Activated CD8-positive, alpha-beta memory T cell treated with anti-CD3 and anti-CD28 coated beads, Interleukin-2, amount 50 U/mL, for 24 hours (primary cell): ENCODE measurements around the gene TMEM132D.

Experiments used
- DNase-seq: peaks from one replicate; pipeline ENCODE4 v3.0.0-alpha.2; 2020; ENCODE audit errors: extremely low read depth

The TMEM132D gene

DNA sequence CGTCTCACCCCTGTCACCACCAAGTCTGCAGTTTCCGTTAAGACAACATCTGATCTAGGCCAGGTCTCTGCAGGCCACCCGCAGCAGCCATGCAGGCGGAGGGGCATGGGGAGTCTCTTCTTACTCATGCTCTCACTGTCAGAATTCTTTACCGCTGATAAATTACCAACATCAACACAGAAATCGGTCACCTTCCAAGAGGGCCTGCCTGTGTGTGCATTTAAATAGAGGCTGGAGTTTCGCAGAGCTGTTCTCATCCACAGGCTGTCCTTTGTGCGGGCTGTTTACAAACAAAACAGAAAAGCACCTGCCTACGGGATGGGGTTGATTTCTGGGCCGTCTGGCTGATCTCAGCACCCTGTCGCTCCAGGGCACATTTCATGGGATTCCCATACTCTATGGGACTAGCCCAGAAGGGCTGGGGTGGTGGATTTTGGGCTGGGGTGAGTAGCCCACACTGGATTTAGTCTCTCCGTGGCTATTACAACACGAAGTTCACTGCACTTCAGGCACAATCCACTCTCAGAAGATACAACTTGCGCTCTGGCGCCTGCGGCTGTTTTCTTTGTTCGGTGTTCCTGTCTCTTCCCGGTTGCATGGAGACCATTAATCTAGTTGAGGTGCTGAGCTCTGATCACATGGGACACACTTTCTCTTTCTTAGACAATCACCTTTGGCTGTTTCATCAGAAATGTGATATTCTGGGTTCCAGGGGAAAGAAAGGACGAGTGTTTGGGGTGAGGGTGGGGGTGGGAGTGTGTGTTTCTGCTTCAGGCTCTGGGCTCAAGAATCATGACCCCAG, 719.5 kb downstream of the TMEM132D start:
- no peak for DNase-seq

DNA sequence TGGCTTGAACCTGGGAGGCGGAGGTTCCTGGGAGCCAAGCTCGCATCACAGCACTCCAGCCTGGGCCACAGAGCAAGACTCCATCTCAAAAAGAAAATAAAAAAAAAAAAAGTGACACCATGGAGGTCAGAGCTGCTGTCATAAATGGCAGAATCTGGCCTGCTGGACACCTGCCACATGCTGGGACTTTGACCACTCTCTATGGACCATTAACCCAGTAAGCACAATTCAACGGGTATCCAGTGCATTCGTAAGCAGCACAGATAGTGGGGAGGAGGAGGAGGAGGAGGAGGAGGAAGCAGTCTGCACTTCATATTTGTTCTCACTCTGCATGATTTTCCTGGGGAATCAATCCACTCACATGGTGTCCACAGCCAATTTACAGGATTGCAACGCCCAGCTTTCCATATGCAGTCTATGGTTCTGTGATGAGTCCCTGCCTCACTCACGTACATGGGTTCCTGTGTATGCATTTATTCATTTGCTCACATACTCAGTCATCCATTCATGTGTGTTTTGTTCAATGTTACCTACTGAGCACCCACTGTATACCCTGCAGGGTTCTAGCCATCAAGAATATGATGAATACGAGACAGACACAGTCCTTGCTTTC, 723.8 kb downstream of the TMEM132D start:
- DNase-seq: no peak

DNA sequence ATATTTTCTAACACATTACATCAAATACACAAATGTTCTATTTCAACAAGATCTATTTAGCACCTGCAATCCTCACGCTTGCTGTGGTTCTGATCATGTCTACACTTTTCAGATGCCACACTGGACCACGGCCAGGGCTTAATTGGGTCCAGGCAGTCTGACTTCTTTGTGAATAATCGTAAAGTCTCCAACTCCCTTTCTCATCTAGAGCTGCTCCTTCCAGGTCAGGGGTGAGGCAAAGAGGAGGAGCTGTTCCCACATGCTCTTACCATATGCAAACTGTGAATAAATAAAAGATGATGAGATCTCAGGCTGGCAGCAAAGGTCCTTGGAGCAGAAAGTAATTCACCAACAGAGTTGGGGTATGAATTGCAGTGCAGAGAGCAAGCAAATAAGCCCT, 733.9 kb downstream of the TMEM132D start:
- no peak for DNase-seq

DNA sequence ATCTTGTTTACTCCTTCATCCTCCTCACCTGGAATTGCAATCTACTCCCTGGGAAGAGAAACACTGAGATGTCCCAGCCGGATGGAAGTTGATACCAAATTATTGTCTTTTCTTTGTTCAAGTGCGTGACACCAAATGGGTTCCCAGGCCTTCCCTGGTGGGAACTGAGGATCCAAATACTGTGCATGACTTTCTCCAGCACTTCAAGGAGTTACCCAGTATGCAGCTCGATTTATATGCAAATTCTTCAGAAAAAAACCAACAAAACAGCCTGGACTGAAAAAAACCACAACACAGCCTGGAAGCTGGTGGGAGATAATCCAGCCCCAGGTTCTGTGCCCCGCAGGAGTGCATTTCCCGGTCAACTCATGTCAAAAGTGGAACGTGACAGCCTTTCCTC, 740.0 kb downstream of the TMEM132D start:
- no peak for DNase-seq

DNA sequence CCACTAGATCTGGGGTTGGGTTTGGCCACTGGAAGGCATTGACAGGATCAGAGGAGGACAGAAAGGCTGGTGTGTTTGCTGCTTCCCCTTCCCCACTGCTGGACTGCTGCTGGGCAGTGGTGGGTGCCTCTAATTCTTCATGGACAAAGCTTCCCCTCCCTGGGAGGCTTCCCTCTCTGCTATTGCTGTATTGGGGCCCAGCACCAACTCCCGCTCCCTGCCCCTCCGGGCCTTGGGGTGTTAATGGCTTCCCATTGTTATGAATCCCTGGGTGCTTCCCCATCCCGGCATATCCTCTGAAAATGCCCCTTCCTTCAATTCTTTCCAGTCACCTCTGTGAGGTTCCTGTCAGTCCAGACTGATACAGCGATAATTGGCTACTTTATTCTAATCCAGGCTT, 740.4 kb downstream of the TMEM132D start:
- DNase-seq: no peak

DNA sequence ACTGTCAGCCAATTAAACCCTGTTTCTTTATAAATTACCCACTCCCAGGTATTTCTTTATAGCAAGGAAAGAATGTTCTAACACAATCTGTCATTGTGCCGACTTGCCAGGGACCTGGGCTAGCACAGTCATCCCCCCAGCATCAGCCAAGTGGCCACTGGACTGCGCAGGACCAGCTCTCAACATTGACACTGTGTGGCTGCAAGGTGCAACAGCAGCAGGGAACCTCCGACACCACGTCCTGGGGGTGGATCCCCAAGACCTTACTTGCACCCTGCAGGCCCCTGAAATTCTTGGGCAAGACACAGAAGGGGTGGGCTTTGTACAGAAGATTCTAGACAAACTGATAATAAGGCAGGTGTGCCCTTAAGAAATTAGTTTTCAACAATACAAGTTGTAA, 741.0 kb downstream of the TMEM132D start:
- no peak for DNase-seq

DNA sequence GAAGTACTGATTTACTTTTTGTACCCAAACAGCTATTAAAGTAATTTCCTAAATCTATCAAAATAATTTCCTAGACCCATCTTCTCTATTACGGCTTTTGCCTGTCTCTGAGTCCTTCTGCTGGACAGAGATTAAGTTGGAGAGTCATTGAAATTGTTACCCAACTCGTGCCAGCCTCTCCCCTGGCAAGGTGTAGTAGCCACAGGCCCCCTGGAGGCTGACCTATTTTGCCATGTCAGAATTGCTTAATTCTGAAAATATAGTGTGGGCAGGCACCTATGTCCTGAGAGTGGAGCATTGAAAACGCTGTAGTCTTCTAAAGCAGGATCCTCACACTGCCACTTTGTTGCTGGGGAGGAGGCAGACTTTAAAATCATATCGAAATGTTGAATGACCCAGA, 742.3 kb downstream of the TMEM132D start:
- no peak for DNase-seq

DNA sequence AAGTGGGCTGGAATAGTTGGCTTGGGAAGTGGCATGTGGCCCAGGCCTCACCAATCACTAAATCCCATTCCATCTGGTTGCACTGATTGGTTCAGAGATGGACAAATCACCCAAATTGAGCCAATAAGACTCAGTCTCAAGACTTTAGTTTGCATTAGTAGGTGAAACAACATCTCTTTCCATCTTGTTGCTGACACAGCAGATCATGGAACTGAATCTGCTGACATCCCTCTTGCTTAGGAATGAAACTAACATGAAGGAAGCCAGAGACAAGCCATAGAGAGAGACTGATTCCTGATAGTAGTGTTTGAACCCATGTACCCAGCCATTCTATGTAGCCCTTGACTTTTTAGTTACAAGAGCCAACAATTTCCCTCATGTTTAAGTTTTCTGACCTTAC, 743.5 kb downstream of the TMEM132D start:
- DNase-seq: no peak

DNA sequence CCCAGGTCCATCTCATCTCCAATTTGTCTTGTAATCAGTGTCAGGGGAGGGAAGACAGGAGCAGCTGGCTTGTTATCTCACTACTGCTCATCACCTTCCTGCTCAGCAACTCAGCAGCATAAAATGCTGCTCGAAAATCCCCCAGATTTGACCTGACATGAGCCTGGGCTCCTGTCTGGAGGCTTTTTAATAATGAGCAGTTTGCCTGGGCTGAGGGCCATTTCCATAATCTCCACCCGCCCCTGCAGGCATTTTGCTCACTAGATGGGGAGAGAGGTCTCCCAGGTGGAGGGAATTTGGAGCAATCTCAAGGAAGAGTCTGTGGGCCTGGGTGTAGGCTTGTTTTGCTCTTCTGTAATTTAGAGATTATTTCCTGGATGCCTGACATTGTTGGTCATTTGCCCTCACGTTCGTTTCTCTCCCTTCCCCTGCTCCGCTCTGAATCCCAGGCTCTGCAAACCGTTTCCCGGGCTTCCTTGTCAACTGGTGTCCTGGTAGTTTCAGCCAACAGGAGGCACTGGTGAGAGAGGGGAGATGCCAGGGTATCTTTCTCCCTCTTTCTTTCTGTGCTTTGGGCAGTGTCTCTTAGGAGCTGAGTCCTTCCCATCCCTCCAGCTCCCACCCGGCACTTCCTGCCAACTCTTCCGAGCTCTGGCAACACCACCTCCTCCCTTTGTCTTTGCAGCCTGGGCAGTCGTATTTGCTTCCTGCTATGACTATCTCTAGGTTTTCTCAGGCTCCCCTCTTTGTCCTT, 751.3 kb downstream of the TMEM132D start:
- no peak for DNase-seq

DNA sequence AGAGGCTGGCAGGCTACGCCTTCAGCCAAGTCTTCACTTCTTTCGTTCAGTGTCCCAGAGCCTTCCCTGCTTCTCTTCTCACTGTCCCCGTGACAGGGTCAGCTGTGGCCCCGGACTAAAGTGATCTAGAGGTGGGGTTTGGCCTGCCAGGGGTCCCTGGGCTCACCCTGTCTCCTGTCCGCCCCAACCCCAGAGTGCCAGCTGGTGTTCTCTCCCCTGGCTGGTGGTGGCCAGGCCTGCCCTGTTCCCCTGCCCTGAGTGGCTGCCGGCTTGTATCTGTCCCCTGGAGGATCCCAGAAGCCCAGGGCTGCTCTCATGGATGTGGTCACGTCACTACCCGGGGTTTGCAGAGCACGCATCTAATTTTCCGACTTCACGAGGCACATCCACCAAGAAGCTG, 753.1 kb downstream of the TMEM132D start:
- DNase-seq: no peak

DNA sequence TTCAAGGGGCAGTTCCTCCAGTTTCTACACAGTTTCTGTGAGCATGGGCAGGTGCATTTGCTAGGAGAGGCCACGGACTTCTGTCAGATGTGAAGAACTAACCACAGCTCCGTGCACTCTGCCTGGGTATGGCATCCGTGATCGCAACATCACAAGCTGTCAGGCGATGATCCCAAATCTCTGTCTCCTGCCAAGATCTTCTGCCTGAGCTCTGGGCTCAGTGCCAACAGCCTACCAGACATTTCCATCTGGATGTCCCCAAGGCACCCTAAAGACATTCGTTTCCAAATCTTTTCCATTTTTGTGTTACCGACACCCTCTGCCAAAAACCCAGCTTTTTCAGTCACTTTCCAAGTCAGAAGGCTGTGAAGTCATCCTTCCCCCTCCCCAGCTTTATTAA, 758.4 kb downstream of the TMEM132D start:
- no peak for DNase-seq

DNA sequence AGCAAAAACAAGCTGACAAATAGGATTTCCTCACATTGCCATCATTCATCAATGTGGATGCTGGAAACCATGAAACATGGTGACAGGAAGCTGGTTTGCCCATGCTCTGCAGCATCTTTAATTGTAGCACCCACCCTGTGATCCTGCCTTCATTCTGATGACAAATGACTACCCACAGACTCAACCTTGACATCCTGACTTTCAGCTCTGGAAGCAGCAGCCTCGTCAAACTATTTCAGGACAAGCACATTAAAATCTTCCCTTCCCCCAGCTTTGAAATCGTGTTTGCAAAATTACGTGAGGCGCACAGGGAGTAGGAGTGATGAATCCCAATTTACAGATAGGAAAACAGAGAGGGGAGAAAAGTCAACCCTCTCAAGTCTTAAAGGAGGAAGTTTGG, 765.0 kb downstream of the TMEM132D start:
- no peak for DNase-seq

DNA sequence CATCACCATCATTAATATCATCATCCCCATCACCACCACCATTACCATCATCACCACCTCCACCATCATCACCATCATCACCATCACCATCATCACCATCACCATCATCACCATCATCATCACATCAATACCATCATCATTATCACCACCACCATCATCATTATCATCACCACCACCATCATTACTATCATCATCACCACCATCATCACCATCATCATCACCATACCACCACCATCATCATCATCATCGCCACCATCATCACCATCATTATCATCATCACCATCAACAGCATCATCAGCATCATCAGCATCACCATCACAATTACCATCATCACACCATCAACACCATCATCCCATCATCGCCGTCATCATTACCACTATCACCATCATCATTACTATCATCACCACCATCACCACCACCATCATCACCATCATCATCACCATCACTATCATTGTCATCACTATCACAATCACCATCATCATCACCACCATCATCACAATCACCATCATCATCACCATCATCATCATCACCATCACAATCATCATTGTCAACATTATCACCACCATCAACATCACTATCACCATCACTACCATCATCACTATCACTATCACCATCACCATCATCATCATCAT, 767.0 kb downstream of the TMEM132D start:
- DNase-seq: no peak

DNA sequence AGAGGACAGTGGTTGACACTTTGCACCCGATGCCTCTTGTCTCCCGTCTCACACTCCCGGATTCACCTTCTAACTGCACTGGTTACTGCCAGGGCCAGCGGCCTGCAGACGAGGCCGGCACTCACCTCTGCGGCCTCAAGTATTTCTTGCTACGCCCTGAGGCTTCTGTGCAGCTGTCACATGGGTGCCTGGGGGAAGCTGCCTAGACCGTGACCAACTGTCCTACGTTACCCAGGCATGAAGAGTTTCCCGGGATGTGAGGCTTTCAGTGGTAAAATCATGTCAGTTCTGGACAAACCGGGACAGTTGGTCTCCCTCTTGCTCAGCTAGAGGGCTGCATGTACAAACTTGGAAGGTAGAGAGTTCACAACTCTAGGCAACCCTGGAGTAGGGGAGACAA, 776.1 kb downstream of the TMEM132D start:
- DNase-seq: no peak

DNA sequence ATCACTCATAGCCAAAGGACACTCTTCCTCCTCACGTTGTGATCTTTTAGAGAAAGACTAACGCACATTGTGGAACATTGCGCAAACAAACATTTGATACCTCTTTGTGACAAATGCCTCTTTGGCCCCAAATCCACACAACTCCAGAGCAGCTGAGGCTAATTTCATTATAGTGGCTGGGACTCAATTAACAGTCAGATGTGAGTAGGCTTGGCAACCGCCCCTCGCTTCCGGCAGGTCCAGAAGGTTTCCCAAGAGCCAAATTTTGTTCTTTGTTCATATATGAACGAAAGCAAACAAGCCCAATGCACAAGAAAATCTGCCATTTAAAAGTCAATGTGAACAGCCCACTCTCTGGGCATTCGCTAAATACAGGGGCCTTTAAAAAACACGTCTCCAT, 776.6 kb downstream of the TMEM132D start:
- no peak for DNase-seq

DNA sequence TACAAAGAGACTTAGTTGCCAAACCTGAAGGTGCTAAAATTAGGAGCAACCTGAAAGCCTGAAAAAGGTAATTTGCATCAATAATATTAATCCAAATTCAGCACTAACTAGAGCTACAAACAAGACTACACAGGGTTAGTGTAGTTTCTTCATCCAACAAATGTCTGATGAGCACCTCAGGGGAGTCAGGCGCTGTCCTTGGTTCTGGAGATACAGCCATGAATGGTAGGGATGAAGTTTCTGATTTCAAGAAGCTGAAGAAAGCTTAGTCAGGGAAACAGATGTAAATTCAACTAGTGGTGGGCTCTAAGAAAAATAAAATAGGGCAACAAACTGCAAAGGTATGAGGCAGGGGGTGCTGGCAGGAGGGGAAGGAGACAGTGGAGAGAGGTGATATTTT, 784.3 kb downstream of the TMEM132D start:
- DNase-seq: no peak

DNA sequence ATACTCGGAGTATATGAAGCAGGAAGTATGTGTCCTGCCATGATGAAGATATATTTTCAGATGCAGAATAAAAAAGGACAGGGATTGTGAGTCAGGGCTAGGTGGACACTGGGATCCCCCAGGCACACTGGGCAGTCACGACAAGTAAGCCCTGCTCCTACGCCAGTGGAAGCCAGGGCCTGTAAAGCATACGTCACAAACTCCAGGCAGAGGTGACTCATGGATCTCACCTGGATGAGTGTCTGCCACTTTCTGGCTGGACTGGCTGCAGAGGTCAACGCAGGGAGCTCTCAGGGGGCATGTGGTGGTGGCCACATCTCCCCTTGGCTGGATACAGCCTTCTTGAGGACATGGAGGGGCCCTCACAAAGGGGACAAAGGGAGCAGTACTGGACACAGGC, 788.3 kb downstream of the TMEM132D start:
- DNase-seq: no peak

DNA sequence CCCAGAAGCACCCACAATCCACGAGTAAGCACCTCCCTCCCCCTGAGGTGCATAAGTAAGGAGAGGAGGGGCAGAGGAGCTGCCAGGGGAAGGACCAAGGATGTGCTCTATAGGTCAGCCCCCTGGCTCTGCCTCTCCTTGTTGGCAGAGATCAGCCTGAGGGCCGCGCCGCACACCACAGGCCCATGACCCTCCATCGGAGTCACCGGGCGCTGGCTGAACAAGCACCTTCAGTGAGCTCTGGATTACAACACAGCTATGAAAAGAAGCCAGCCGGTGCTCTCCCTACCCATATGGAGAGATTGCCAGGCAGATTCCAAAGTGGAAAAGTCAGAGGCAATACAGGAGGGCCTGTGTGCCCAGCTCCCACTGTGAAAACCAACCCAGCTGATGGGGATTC, 793.2 kb downstream of the TMEM132D start:
- no peak for DNase-seq

DNA sequence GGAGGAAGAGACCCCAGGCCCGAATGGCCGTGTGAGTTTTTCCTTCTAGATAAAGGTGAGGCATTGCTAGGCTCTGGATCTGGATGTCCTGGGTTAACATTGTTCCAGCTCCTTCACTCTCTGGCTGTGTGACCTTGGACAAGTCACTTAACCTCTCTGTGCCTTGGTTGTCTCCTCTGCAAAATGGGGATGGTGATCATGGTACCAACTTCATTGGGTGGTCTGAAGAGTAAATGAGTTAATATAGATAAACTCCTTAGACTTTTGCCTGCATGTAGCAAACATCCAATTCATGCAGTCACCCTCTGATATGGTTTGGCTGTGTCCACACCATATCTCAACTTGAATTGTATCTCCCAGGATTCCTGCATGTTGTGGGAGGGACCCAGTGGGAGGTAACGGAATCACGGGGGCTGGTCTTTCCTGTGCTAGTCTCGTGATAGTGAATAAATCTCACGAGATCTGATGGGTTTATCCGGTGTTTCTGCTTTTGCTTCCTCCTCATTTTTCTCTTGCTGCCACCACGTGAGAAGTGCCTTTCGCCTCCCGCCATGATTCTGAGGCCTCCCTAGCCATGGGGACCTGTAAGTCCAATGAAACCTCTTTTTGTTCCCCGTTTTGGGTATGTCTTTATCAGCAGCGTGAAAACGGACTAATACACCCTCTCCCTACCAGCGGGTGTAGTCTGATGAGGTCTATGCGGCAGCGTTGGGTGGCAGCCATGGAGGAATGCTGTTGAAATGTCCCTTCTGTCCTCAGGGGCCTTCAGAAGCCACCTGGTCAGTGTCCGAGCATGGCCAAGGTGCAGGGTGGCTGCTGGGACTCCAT, 794.4 kb downstream of the TMEM132D start:
- no peak for DNase-seq

DNA sequence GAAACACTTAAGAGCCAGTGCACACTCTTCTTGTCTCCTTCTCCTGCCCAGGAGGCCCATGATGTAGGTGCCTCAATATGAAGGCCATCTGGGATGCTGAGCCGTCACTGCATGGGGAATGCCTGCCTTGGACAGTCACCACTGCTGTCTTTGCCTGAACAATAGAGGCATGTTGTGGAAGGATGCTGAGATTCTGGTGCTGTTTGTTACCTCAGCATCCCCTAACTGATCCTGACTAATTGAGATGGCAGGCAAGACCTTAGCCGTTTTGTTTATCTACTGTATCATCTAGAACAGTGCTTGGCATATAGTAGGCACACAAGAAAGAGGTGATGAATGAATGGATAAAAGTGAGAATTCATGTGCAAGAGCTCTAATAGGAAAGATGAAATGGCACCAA, 797.1 kb downstream of the TMEM132D start:
- DNase-seq: no peak

DNA sequence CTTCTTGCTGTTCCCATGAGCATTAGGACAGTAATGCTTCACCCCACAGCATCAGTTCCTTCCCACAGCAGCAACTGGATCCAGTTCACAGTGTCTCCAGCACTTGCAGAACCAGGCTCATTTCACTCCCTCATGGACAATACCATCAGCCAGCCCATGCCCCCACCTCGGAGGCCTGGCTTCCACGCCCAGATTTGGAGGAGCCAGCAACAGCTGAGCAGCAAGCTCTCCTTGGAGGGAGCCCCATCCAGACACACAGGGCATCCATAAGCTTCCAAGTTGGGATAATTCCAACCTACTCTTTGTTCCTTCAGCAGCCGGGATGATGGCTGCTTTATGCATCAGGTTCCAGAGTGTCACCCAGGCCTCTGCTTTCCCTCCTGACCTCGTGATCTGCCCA, 800.6 kb downstream of the TMEM132D start:
- DNase-seq: no peak

DNA sequence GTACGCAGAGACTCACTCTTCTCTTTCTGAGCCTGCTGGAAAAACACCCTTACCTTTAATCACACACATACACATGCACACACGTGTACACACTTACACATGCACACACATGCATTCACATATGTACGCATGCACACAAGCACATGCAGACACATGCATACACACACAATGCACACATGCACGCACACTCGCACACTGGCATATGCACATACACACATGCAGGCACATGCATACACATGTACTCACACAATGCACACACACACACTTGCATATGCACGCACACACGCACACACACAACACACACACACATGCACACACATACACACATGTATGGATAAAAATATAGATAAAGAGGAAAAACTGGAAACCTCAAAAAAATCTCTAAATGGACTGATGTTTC, 801.6 kb downstream of the TMEM132D start:
- DNase-seq: no peak
